Epithelial cell of esophagus (primary cell): Measurements from ENCODE around the gene MAP2K5.

Experiments
- DNase-seq: peaks from one replicate; pipeline ENCODE4 v3.0.0; 2010; ENCODE audit warnings: low read depth
- H3K4me3 ChIP-seq: 2 replicates; pipeline ENCODE4 v1.5.1; 2011; ENCODE audit warnings: mild to moderate bottlenecking, low read length, control low read depth
- TF ChIP-seq, protein P1 (sequence below): IDR thresholded peaks from 2 replicates; pipeline ENCODE4 v1.5.1; 2011; ENCODE audit warnings: low read depth, mild to moderate bottlenecking, low read length, control low read depth, inconsistent platforms; ENCODE audit not compliant: insufficient read depth; ENCODE audit errors: missing control alignments

MAP2K5 gene

GRCh38 chr15:67825881-67826716 lies 283.6 kb downstream of the MAP2K5 start:
- TF ChIP-seq, protein P1, sequence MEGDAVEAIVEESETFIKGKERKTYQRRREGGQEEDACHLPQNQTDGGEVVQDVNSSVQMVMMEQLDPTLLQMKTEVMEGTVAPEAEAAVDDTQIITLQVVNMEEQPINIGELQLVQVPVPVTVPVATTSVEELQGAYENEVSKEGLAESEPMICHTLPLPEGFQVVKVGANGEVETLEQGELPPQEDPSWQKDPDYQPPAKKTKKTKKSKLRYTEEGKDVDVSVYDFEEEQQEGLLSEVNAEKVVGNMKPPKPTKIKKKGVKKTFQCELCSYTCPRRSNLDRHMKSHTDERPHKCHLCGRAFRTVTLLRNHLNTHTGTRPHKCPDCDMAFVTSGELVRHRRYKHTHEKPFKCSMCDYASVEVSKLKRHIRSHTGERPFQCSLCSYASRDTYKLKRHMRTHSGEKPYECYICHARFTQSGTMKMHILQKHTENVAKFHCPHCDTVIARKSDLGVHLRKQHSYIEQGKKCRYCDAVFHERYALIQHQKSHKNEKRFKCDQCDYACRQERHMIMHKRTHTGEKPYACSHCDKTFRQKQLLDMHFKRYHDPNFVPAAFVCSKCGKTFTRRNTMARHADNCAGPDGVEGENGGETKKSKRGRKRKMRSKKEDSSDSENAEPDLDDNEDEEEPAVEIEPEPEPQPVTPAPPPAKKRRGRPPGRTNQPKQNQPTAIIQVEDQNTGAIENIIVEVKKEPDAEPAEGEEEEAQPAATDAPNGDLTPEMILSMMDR: no peak
- no peak overlapping the region for H3K4me3 ChIP-seq
- DNase-seq: no peak

GRCh38 chr15:67826717-67827561 lies 284.4 kb downstream of the MAP2K5 start:
- TF ChIP-seq, protein P1: no peak
- no peak for DNase-seq
- H3K4me3 ChIP-seq: no peak overlapping the region

GRCh38 chr15:67827562-67828277 lies 285.2 kb downstream of the MAP2K5 start:
- TF ChIP-seq, protein P1: no peak
- no peak for DNase-seq
- no peak overlapping the region for H3K4me3 ChIP-seq

- DNase-seq: no peak
- no peak overlapping the region for H3K4me3 ChIP-seq
- TF ChIP-seq, protein P1: no peak
Measured at GRCh38 chr15:67828278-67828968, 285.9 kb downstream of the MAP2K5 start.

- no peak overlapping the region for H3K4me3 ChIP-seq
- no peak for DNase-seq
- TF ChIP-seq, protein P1: no peak
Measured at GRCh38 chr15:67828969-67829646, 286.6 kb downstream of the MAP2K5 start.
